AG10803 (cell line): ENCODE measurements around the gene PYDC1.
"Not testable (repeated sequence)": the region's sequence is repeated elsewhere in the genome, so short reads cannot be mapped to it uniquely, and the experiment has no call there.

Experiments used
- DNase-seq: peaks from one replicate; pipeline ENCODE4 v3.0.0; 2010; ENCODE audit warnings: low read depth
- H3K4me3 ChIP-seq: 2 replicates; pipeline ENCODE4 v1.5.1; 2011; ENCODE audit warnings: mild to moderate bottlenecking, low read length, control low read depth
- CTCF ChIP-seq: conservative IDR thresholded peaks from 2 replicates; pipeline ENCODE4 v1.5.1; 2011; ENCODE audit warnings: mild to moderate bottlenecking, low read length, control low read depth, inconsistent platforms

PYDC1 gene

GRCh38 chr16:31199430-31200041 lies 17.4 kb downstream of the PYDC1 start:
- no peak overlapping the region for H3K4me3 ChIP-seq
- TF ChIP-seq CTCF: no peak
- DNase-seq: no peak

DNA sequence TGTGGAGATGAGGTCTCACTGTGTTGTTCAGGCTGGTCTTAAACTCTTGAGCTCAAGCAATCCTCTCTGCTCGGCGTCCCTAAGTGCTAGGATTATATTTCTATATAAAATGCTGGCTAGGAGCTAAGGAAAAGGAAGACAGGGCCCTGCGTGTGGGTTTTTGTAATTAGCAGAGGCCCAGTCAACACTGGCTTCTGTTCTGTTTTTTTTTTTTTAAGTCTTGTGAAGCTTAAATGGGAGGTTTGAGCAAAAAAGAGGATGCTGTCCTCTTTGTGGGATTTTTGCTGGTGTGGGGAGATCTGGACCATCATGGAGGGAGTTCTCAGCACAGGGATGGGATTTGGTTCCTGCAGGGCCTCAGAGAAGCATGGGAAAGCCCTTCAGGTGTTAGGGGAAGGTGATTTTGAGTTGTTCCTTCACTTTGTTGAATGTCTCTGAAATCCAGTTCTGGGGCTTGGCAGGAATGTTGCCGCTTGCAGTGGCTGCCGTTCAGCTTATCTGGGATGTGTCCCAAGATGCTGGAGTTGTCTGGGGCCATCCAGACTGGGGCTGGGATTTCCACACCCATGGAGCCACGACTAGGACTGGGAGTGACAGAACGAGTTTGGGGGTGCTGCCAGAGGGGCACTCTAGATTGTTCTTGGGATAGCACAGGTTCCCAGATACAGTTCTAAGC lies 18.6 kb downstream of the PYDC1 start:
- no peak for DNase-seq
- no peak overlapping the region for H3K4me3 ChIP-seq
- no peak for TF ChIP-seq CTCF

DNA sequence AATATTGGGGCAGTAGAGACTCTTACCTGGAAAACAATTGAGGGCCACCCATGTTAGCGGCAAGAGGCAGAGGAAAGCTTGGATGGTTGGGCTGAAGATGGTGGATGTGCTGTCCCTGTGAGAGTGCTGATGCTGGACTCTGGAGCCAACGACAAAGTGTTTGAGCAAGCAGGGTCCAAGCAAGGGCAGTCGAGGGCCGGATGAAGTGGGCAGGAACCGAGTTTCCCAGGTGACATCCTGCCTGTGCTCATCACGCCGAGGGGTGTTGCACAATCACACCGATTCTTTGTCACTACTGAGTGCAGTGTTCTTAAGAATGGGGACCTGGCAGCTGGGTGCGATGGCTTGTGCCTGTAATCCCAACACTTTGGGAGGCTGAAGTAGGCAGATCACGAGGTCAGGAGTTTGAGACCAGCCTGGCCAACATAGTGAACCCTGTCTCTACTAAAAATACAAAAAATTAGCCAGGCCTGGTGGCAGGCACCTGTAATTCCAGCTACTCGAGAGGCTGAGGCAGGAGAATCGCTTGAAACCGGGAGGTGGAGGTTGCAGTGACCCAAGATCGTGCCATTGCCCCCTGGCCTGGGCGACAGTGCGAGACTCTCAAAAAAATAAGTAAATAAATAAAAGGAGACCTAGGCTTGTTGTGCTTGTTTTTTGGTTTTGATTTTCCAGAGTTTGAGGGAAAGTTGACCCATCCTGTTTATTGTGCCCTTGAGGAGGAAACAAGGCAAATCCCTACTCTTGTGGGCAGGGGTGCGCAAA lies 20.4 kb downstream of the PYDC1 start:
- TF ChIP-seq CTCF: no peak
- no peak overlapping the region for H3K4me3 ChIP-seq
- DNase-seq: no peak

- not testable (repeated sequence) for DNase-seq, H3K4me3 ChIP-seq
Measured at GRCh38 chr16:31195861-31196260, 21.1 kb downstream of the PYDC1 start.

- DNase-seq: no peak
- no peak for TF ChIP-seq CTCF
- H3K4me3 ChIP-seq: no peak overlapping the region
Measured at GRCh38 chr16:31194898-31195297, 22.0 kb downstream of the PYDC1 start.

GRCh38 chr16:31193874-31194273 lies 23.1 kb downstream of the PYDC1 start:
- no peak overlapping the region for H3K4me3 ChIP-seq
- TF ChIP-seq CTCF: no peak
- no peak for DNase-seq

- H3K4me3 ChIP-seq: no peak overlapping the region
- no peak for DNase-seq
- TF ChIP-seq CTCF: no peak
Measured at GRCh38 chr16:31192856-31193642, 23.9 kb downstream of the PYDC1 start.
